Activated naive CD8-positive, alpha-beta T cell (primary cell): ENCODE measurements around the gene RNASE8.

ENCODE experiments used
- H3K27ac Mint-ChIP-seq: one replicate; pipeline ENCODE4 v1.8.0; 2021; ENCODE audit warnings: mixed read lengths
- H3K27me3 Mint-ChIP-seq: one replicate; pipeline ENCODE4 v1.8.0; 2021; ENCODE audit warnings: mixed read lengths
- H3K36me3 Mint-ChIP-seq: one replicate; pipeline ENCODE4 v1.8.0; 2021; ENCODE audit warnings: mixed read lengths
- H3K4me1 Mint-ChIP-seq: one replicate; pipeline ENCODE4 v1.8.0; 2021; ENCODE audit warnings: low read depth, mixed read lengths
- H3K4me3 Mint-ChIP-seq: one replicate; pipeline ENCODE4 v1.8.0; 2021; ENCODE audit warnings: mild to moderate bottlenecking, mixed read lengths
- H3K9me3 Mint-ChIP-seq: one replicate; pipeline ENCODE4 v1.8.0; 2021; ENCODE audit warnings: low read depth, mixed read lengths

Gene RNASE8

GRCh38 chr14:21024585-21025370, 32.8 kb upstream of the RNASE8 start, which contains the start of gene NDRG2:
Gene NDRG2, minus strand, starts transcription at chr14:21025061. Its CDS starts 1,746 bp downstream, at chr14:21023315.
- Mint-ChIP-seq H3K4me1 (peaks cover 19% of the 10 kb centered on the region), H3K36me3 (no peaks in the 10 kb centered on the region), H3K9me3 (no peaks in the 10 kb centered on the region), H3K27ac (no peak within 1 kb of the TSS), H3K4me3 (peak within 1 kb of the TSS; percentile 89), H3K27me3 (no peaks in the 10 kb centered on the region)

GRCh38 chr14:21025371-21026273, 32.0 kb upstream of the RNASE8 start:
- Mint-ChIP-seq H3K4me1 (peaks cover 19% of the 10 kb centered on the region), H3K27me3 (no peaks in the 10 kb centered on the region), H3K36me3 (no peaks in the 10 kb centered on the region), H3K4me3 (peak overlapping the region; percentile 87), H3K27ac (no peak overlapping the region), H3K9me3 (no peaks in the 10 kb centered on the region)

- Mint-ChIP-seq H3K4me3 (peak overlapping the region; percentile 62), H3K36me3 (no peaks in the 10 kb centered on the region), H3K4me1 (peaks cover 19% of the 10 kb centered on the region), H3K27me3 (no peaks in the 10 kb centered on the region), H3K27ac (no peak overlapping the region), H3K9me3 (no peaks in the 10 kb centered on the region)
Observed at GRCh38 chr14:21026274-21026987, 31.2 kb upstream of the RNASE8 start.

- Mint-ChIP-seq H3K4me3 (peak overlapping the region; percentile 35), H3K9me3 (no peaks in the 10 kb centered on the region), H3K4me1 (peaks cover 19% of the 10 kb centered on the region), H3K27ac (no peak overlapping the region), H3K36me3 (no peaks in the 10 kb centered on the region), H3K27me3 (no peaks in the 10 kb centered on the region)
Observed at GRCh38 chr14:21026988-21027315, 30.7 kb upstream of the RNASE8 start.

- H3K27ac Mint-ChIP-seq = no peak within 1 kb of the TSS
- H3K27me3 Mint-ChIP-seq = no peaks in the 10 kb centered on the region
- no peak within 1 kb of the TSS for H3K4me3 Mint-ChIP-seq
- H3K9me3 Mint-ChIP-seq = no peaks in the 10 kb centered on the region
- H3K4me1 Mint-ChIP-seq = peaks cover 4% of the 10 kb centered on the region
- no peaks in the 10 kb centered on the region for H3K36me3 Mint-ChIP-seq
Observed at GRCh38 chr14:21029917-21030316, 27.7 kb upstream of the RNASE8 start, which contains the start of gene TPPP2. Gene TPPP2, plus strand, starts transcription at chr14:21030217. Its CDS starts 365 bp downstream, at chr14:21030582.

GRCh38 chr14:21030531-21030930, 27.1 kb upstream of the RNASE8 start:
- Mint-ChIP-seq H3K4me3 (no peak overlapping the region), H3K27ac (no peak overlapping the region), H3K36me3 (no peaks in the 10 kb centered on the region), H3K27me3 (no peaks in the 10 kb centered on the region), H3K4me1 (peaks cover 1% of the 10 kb centered on the region), H3K9me3 (no peaks in the 10 kb centered on the region)

GRCh38 chr14:21032326-21033132, 25.1 kb upstream of the RNASE8 start:
- Mint-ChIP-seq H3K9me3 (no peaks in the 10 kb centered on the region), H3K4me1 (no peaks in the 10 kb centered on the region), H3K4me3 (no peak overlapping the region), H3K36me3 (no peaks in the 10 kb centered on the region), H3K27ac (no peak overlapping the region), H3K27me3 (no peaks in the 10 kb centered on the region)

GRCh38 chr14:21033133-21033698, 24.4 kb upstream of the RNASE8 start:
- H3K9me3 Mint-ChIP-seq = no peaks in the 10 kb centered on the region
- no peak overlapping the region for H3K4me3 Mint-ChIP-seq
- H3K36me3 Mint-ChIP-seq = no peaks in the 10 kb centered on the region
- H3K27me3 Mint-ChIP-seq = no peaks in the 10 kb centered on the region
- H3K4me1 Mint-ChIP-seq = no peaks in the 10 kb centered on the region
- H3K27ac Mint-ChIP-seq = no peak overlapping the region

- H3K4me1 Mint-ChIP-seq = no peaks in the 10 kb centered on the region
- H3K27ac Mint-ChIP-seq = no peak within 1 kb of the TSS
- H3K36me3 Mint-ChIP-seq = no peaks in the 10 kb centered on the region
- H3K4me3 Mint-ChIP-seq = no peak within 1 kb of the TSS
- H3K27me3 Mint-ChIP-seq = no peaks in the 10 kb centered on the region
- no peaks in the 10 kb centered on the region for H3K9me3 Mint-ChIP-seq
Observed at GRCh38 chr14:21034707-21035106, 22.9 kb upstream of the RNASE8 start, which contains the start of gene RNASE13. Gene RNASE13, minus strand, starts transcription at chr14:21034807. Its CDS starts 519 bp downstream, at chr14:21034288.

GRCh38 chr14:21036751-21037150, 20.9 kb upstream of the RNASE8 start:
- Mint-ChIP-seq H3K36me3 (no peaks in the 10 kb centered on the region), H3K4me1 (no peaks in the 10 kb centered on the region), H3K27me3 (no peaks in the 10 kb centered on the region), H3K9me3 (no peaks in the 10 kb centered on the region), H3K4me3 (no peak overlapping the region), H3K27ac (no peak overlapping the region)

- Mint-ChIP-seq H3K27me3 (no peaks in the 10 kb centered on the region), H3K27ac (no peak overlapping the region), H3K4me3 (no peak overlapping the region), H3K4me1 (no peaks in the 10 kb centered on the region), H3K36me3 (no peaks in the 10 kb centered on the region), H3K9me3 (no peaks in the 10 kb centered on the region)
Observed at GRCh38 chr14:21037156-21037555, 20.5 kb upstream of the RNASE8 start.

- Mint-ChIP-seq H3K36me3 (no peaks in the 10 kb centered on the region), H3K4me1 (no peaks in the 10 kb centered on the region), H3K9me3 (no peaks in the 10 kb centered on the region), H3K4me3 (no peak overlapping the region), H3K27me3 (peaks cover 4% of the 10 kb centered on the region), H3K27ac (no peak overlapping the region)
Observed at GRCh38 chr14:21038441-21039422, 18.9 kb upstream of the RNASE8 start.
